ENCODE data around the gene SLC16A10.
"Not testable (repeated sequence)": the region's sequence is repeated elsewhere in the genome, so short reads cannot be mapped to it uniquely, and the experiment has no call there.

The SLC16A10 gene

GRCh38 chr6:111221804-111222203 is 134.5 kb downstream of the SLC16A10 start:
- no peak for DNase-seq

- DNase-seq: no peak
These were observed 135.0 kb downstream of the SLC16A10 start for GRCh38 chr6:111222341-111222740.

DNA sequence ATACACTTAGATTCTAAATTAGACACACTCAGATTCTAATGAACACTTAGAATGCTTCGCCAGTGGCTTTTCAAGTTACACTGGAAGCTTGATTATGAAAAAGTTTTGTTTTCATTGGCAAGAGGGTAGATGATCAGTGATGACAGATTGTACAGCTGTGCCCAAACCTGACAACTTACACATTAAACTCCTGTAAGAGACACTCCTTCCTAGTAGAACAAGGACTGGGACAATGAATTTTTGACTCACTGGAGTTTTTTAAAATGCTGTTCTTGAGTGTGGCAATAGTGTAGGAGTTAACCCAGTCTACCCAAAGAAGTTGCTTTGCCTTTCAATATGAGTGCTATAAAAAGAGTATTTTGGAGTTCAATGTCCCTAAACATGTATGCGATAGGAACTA is 140.8 kb downstream of the SLC16A10 start:
- no peak for DNase-seq

DNA sequence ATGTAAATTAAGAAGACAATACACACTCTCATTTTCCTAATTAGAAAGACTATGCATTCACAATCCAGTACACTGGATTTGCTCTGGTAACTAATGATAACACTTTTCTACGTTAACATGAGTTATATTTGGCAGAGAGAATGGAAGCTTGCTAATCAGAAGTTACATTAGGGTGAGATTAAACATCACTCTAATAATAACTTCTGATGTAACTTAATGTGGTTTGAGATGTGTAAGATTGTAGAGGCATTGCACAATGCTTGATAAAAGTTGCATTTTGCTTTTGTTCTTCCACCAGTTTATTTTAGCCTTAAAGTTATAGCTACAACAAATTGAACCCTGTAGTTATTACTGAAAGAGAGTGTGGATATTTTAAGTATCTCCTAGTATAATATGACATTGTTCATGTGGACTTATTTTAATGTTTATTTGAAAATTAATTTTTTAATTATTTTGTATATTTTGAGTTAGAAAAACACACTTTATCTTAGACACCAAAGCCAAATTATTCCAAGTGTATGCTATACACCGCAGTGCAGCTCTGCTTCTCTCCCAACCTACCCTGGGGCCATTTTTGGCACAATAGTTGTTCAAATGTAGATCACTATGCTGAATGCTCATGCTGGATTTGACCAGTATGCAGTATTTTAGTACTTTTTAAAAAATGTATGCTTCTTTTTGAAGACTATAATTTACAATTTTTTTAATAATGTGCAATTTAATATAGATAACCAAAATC is 143.2 kb downstream of the SLC16A10 start:
- DNase-seq: no peak

DNA sequence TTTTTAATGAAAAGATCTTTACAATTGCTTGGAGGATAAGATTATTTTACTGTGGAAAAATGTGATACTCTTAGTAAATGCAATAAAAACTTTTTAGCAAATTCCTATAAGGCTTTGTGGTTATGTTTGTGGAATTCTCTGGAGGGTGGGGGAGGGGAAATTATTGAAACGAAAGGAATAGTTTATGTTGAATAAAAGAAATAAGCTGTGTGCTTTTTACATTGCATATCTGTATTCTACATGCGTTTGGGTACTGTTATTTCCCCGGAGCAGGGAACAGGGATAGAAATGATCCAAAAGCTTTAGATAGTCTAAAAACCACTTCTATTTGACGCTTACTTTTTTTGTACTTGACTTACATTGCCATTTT is 143.8 kb downstream of the SLC16A10 start:
- DNase-seq: no peak

DNA sequence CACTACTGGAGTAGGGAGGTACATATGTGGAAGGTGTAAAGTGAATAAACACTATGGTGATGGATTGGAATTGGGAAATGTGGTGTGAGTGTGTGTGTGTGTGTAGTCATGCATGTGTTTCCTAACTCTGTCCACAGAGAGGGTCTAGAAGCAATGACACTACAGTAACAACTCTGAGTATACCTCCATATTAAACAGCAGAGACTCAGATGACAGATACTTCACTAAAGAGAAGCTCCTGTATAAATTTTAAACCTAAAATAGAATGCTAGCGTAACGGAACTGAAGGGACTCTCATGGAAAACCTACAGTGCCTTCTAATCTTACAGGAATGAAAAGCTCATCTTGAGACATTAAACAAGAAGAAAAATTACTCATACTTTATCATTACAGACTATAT is 150.5 kb downstream of the SLC16A10 start:
- DNase-seq: no peak

- no peak for DNase-seq
These were observed 151.3 kb downstream of the SLC16A10 start for GRCh38 chr6:111238464-111239119.

- no peak for DNase-seq
These were observed 152.2 kb downstream of the SLC16A10 start for GRCh38 chr6:111239461-111239860.

DNA sequence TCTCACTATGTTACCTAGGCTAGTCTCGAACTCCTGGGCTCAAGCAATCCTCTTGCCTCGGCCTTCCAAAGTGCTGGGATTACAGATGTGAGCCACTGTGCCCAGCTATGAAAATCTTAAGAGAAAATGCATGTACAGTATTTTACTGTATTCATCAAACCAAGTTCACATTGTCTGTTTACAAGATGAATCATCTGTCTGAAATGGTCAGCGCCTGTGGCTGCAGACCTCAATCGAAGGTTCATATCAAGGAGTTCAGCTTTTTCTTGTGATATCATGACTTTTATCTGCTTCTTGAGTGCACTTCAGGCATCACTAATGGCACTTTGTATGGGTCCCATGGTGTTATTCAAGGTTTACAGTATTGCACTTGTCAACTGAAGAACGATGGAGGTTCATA is 155.1 kb downstream of the SLC16A10 start:
- no peak for DNase-seq

GRCh38 chr6:111243095-111243494 is 155.8 kb downstream of the SLC16A10 start:
- no peak for DNase-seq

DNA sequence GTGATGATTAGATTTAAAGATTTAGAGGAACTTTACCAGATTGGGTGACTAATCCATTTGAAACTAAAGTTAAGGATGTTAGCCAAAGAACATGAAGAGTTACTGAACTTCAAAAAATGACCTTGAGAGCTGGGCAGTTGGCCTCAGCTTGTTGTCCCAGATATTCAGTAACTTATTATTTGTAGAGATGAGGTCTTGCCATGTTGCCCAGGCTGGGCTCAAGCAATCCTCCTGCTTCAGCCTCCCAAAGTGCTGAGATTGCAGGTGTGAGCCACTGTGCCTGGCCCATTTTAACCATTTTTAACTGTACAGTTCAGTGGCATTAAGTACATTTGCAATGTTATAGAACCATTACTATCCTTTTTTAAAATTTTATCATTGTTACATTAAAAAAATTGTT is 161.5 kb downstream of the SLC16A10 start:
- no peak for DNase-seq

DNA sequence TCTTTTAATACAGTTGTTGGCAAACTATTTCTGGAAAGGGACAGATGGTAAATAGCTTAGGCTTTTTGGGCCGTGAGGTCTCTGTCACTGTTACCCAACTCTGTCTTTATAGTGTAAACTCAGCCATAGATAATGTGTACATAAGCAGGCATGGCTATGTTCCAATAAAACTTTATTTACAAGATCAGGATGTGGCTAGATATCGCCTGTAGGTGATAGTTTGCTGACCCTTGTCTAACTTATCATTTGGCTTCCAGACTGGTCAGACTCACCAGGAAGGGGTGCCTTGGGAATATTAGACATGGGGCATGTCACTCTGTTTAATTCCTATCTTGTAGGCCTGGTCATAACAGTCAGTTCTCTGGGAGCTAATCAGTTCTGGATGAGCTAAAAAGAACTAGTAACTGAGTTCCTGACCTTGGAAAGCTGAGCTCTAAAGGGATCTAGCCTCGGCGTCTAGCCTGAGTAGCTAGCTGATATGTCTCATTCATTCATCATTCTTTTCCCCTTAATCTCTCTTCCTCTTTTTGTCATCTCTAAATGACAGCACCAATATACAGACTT is 163.6 kb downstream of the SLC16A10 start:
- DNase-seq: no peak

GRCh38 chr6:111252726-111253125 is 165.4 kb downstream of the SLC16A10 start:
- DNase-seq: no peak

DNA sequence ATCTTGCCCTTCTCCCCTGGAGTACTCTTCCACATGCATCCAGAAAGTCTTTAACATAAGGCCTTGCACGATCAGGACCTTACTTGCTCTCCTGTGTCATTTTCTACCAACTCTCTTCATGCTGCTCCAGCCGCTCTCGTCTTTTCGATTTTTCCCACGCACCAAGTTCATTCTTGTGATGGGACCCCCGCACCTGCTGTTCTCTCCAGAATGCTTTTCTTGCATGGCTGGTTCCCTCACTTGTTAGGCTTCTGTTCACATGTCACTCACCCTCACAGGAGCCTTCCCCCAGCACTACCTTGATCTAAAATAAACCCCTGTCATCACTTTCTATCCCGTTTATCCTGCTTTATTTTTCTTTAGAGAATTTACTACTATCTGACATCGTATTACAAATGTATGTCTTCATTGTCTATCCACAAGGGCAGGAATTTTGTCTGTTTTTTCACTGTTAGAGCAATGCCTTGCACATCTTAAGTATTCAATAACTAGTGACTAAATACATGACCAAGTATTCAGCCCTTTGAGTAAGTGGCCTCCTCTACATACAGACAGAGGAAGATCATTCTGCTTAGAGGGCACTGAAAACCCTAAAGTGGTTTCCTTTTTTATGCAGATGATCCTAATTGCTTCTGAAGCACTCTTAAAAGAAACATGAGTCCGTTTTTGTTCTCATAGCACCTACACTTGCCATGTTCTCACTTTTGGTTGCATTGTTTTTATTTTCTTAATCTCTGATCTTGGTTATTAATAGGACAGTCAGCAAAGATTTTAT is 166.9 kb downstream of the SLC16A10 start:
- no peak for DNase-seq

DNA sequence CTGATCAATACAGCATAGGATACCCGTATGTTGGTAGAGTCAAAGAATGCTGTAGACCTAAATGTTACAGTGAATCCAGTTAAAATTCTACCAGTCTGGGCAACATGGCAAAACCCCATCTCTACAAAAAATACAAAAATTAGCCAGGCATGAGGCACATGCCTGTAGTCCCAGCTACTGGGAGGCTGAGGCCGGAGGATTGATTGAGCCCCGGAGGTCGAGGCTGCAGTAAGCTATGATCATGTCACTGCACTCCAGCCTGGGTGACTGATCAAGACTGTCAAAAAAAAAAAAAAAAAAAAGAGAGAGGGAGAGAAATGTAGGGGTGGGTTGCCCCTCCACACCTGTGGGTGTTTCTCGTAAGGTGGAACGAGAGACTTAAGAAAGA is 167.5 kb downstream of the SLC16A10 start:
- DNase-seq: no peak

DNA sequence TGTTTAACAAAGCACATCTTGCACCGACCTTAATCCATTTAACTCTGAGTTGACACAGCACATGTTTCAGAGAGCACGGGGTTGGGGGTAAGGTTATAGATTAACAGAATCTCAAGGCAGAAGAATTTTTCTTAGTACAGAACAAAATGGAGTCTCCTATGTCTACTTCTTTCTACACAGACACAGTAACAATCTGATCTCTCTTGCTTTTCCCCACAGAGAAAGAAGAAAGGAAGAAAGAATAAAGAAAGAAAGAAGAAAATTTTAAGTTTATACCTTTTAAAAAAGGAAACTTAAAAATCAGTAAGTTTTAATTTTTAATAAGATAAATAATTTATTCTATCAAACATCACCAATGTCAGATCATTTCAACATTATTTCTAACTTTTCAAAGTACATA is 168.5 kb downstream of the SLC16A10 start:
- DNase-seq: not testable (repeated sequence)

- no peak for DNase-seq
These were observed 169.3 kb downstream of the SLC16A10 start for GRCh38 chr6:111256646-111257045.

DNA sequence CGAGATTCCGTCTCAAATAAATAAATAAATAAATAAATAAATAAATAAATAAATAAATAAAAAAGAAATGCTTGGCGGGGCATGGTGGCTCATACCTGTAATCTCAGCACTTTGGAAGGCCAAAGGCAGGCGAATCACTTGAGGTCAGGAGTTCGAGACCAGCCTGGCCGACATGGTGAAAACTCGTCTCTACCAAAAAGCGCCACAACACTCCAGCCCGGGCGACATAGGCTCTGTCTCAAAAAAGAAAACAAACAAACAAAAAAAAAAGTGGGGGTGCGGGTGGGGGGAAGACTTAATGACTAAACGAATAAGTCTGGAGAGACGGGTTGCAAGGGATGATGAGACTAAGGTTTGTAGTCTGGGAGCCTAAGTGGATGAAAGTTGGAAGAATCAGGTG is 170.7 kb downstream of the SLC16A10 start:
- no peak for DNase-seq

- DNase-seq: no peak
These were observed 171.3 kb downstream of the SLC16A10 start for GRCh38 chr6:111258615-111259088.

DNA sequence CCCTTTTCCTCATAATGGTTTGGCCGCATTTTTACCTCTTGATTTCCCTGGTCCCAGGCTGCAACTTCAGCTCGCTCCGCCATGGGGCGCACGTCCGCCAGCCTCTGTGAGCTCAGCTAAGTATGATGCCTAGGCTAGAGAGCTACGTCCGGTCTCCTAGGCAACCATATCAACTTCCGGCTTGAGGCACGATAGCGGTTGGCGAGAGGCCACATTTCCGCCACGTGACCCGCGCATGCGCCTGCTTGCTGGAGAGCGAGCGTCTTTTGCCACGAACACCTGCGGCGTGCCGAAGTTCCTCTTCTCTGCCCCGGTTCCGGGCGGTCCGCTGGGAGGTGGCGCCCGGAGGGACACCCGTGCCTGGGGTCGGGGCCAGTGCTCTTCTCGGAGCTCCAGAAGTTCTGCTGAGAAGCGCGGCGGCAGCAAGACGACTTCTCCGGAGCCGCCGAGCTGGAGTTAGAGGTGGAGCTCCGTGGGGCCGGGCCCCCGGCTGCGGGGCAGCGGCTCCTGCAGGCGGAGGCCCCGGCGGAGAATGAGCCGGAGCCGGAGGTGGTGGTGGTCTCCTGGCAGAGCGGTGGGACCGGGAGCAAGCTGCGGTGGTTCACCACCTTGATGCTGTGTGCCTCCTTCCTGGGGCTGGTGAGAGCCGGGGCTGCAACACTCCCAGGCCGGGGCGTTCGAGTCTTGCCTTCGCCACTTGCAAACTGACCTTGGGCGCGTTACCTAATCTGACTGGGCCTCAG is 172.0 kb downstream of the SLC16A10 start:
- DNase-seq: peak; percentile 98

GRCh38 chr6:111260570-111261298 is 173.4 kb downstream of the SLC16A10 start:
- DNase-seq: no peak

DNA sequence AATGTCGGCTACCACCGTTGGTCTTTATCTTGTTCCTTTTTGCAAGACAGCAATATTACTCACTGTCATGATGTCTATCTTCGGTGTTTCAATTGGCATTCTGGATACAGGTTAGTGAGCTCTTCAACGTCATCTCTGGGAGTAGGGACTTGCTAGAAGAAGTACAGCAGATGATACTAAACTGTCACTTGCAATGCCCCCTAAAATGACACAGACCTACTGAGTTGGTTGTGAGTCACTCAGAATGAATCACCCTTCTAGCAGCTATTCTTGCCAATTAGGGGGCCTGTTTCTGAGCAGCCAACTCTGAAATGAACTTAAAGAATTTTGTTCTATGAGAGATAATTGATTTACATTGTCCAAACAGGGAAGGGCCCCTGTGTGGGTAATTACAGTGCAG is 176.5 kb downstream of the SLC16A10 start:
- DNase-seq: no peak
